GM19397 (cell line): ENCODE data around the gene ERV3-1.
"Not testable (repeated sequence)": the region's sequence is repeated elsewhere in the genome, so short reads cannot be mapped to it uniquely, and the experiment has no call there.

Experiments
- ATAC-seq: cut with Tn5 transposase; IDR thresholded peaks from one replicate; pipeline ENCODE4 v1.9.1; 2021; ENCODE audit warnings: mild to moderate bottlenecking, moderate library complexity; ENCODE audit not compliant: unreplicated experiment

The ERV3-1 gene

DNA sequence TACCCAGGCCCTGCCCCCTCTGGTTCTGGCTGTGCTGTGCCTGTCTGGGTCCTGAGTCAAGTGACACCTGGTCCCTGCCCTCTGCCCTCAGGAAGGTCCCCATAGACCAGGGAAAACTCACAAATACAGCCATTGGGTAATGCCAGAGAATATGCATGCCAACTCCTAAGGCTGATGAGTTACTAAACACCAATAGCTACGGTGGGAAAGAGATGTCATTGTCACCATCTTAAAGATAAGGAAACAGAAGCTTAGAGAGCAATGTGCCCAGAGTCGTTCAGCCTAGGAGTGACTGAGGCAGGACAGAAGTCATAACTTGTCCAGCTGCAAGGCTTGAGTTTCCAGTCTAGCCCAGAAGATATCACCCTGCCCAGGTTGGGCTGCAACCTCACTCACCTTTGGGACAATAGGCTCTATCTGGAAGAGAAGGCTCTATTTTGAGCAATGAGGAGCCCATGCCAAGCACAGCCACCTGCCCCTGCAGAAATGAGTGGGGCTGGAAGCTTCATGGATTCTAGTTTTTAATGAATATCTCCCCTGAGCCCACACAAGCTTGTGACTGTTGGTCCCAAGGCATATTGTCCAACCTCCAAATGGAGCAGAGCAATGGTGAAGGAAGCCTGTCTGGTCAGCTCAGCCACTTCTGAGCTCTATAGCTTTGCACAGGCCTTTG lies 60.8 kb downstream of the ERV3-1 start:
- ATAC-seq, result no peak

DNA sequence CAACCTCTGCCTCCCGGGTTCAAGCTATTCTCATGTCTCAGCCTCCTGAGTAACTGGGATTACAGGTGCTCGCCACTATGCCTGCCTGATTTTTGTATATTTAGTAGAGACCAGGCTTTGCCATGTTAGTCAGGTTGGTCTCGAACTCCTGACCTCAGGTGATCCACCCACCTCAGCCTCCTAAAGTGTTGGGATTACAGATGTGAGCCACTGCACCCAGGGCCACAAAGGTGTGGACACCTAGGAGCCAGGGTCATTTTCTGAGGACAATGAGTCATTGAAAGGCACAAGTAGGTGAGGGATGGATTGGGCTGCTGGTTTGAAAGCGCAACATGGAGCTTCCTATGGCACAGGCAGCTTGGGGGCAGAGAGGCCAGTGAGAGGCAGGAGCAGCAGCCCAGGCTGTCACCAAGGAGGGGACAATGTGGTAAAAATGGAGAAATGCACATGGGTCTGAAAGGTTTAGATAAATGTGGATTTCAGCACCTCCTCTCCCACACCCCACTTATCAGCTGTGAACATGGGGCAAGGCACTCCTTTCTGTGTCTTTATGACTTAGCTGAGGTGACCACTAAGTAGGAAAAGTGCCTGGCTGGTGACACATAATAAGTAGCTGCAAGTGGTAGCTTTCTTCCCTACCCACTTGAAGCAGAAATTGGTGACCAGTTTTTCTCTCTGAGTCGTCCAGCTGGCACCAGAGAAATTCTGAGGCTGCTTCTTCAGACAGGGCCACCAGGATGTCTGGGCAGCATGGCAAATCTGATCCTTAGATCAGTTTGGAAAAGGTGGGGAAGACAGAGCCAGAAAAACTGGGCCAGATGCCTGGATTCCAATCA lies 61.6 kb downstream of the ERV3-1 start:
- ATAC-seq, result not testable (repeated sequence)
